Measurements from ENCODE around the gene CAPN13.

DNA sequence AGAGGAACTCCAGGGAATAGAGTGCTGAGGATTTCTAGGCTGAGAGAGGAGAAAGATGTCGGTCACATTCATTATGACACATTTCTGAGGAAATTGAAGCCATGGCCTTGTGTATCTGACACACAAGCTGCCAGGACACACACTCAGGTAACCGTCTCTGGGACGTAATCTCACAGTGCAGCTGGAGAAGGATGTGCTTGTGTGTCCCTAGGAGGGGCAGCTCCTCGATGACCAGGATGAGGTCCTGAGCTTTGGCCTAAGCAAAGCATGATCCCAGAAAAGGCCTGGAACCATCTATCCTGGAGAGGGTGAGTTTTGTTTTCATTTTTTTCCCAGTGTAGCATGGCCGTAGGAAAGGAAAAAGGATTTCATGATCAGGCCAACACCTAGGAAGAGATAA, 102.2 kb downstream of the CAPN13 start:
- TF ChIP-seq TAF1 (IDR thresholded peaks at IDR 0.05; ENCODE audit: borderline replicate concordance, low read depth, low read length) (no peak), POLR2A (IDR thresholded peaks at IDR 0.05; ENCODE audit: low read depth, low read length) (no peak)
